Motor neuron (in vitro differentiated cells): Measurements from ENCODE around the gene PKDREJ. TPM values are rescaled to one million over a fixed set of nuclear protein-coding genes. Genes with fewer than 3 reads are reported as not detected.

Source experiments
- ATAC-seq, 8 experiments: fragments of 200-7000 bp; cut with Tn5 transposase; replicated peaks in 6 of 8; 2 replicates each; pipeline ENCODE4 v1.8.0; 2021; ENCODE audit warnings: mild to moderate bottlenecking in 8 of 8, moderate library complexity in 8 of 8
- H3K27ac ChIP-seq, 2 donors: fragments of 250-450 bp; sonication (Bioruptor Pico); 2 replicates each; pipeline ENCODE4 v1.9.0; 2021; ENCODE audit warnings: antibody characterized with exemption in 2 of 2, mild to moderate bottlenecking in 2 of 2, moderate library complexity in 1 of 2
- H3K4me1 ChIP-seq, 2 donors: fragments of 250-450 bp; sonication (Bioruptor Pico); replicated peaks in 1 of 2; 2 replicates each; pipeline ENCODE4 v1.6.1; 2021; ENCODE audit warnings: antibody characterized with exemption in 2 of 2, mild to moderate bottlenecking in 2 of 2, moderate library complexity in 1 of 2
- H3K4me3 ChIP-seq, 5 donors: fragments of 250-450 bp; sonication (Bioruptor Pico); 2 replicates each; pipeline ENCODE4 v1.9.0; 2021; ENCODE audit warnings: antibody characterized with exemption in 5 of 5, mild to moderate bottlenecking in 5 of 5, moderate library complexity in 4 of 5
- WGBS, 10 experiments: fragments of 450-650 bp; shearing (Covaris generic); methylation state at CpG; one replicate each; pipeline ENCODE4 v1.0.0; 2022; 5-methylcytosine and 5-hydroxymethylcytosine counted together
- in situ Hi-C, 9 experiments: fragments of 400-800 bp; cut with MboI; loops; one replicate each; pipeline ENCODE4 v1.15.0; 2021; ENCODE audit warnings: low sequenced_read_pairs in 9 of 9, low pct_unique_long_range_greater_than_20kb in 2 of 9; ENCODE audit not compliant: unreplicated experiment in 9 of 9
- total RNA-seq, 8 experiments: library from RNA; unstranded; fragments of 300-600 nt; gene quantifications; 2 replicates each; pipeline versions ENCODE4 v1.2.3 to v1.2.4, GENCODE V29; 2022

Gene PKDREJ
- total RNA-seq, 8 experiments from 2014 or later: 0.20 to 0.92 (median 0.63) TPM

GRCh38 chr22:46238541-46238940, 24.6 kb downstream of the PKDREJ start:
- ATAC-seq: no peak
- WGBS, 10 experiments: 86 to 93% (median 88%) methylated on average over 1 to 8 of the region's 16 CpGs; no CpG with 5 or more reads in 5 of the 10 experiments
- H3K4me3 ChIP-seq: no peak overlapping the region

GRCh38 chr22:46237453-46238124, 25.6 kb downstream of the PKDREJ start:
- 40 to 100% (median 70%) methylated on average over 1 to 8 of the region's 12 CpGs; no CpG with 5 or more reads in 5 of the 10 experiments for WGBS, 10 experiments
- H3K4me3 ChIP-seq: no peak overlapping the region
- peaks cover 12 to 17% of the 10 kb centered on the region in 2 donors for H3K4me1 ChIP-seq
- no peak overlapping the region for H3K27ac ChIP-seq
- peak in 1 of 8 experiments; percentile 56 for ATAC-seq
- in situ Hi-C loops: no loop called here

More at GRCh38 chr22:46238541-46238940, 24.6 kb downstream of the PKDREJ start:
- Histone ChIP-seq H3K4me1 (peaks cover 12 to 17% of the 10 kb centered on the region in 2 donors), H3K27ac (no peak overlapping the region)
- in situ Hi-C loops: no loop called here

- Histone ChIP-seq H3K27ac (no peak overlapping the region), H3K4me1 (no peaks in the 10 kb centered on the region), H3K4me3 (no peak overlapping the region)
- in situ Hi-C loops: no loop called here
- WGBS, 10 experiments: 60 to 100% (median 96%) methylated on average over 1 to 5 of the region's 12 CpGs; no CpG with 5 or more reads in 4 of the 10 experiments
- ATAC-seq: no peak
These were observed 28.2 kb downstream of the PKDREJ start for GRCh38 chr22:46234969-46235368.

GRCh38 chr22:46233231-46233630, 29.9 kb downstream of the PKDREJ start:
- 50 to 100% (median 82%) methylated on average over 1 to 8 of the region's 9 CpGs for WGBS, 10 experiments
- in situ Hi-C loops: no loop called here
- H3K27ac ChIP-seq: no peak overlapping the region
- H3K4me3 ChIP-seq: no peak overlapping the region
- H3K4me1 ChIP-seq: no peaks in the 10 kb centered on the region
- peak in 5 of 8 experiments; percentile 31 to 60 (median 44) for ATAC-seq

- no peak overlapping the region for H3K27ac ChIP-seq
- in situ Hi-C loops: no loop called here
- 78 to 100% (median 92%) methylated on average over 1 to 11 of the region's 13 CpGs for WGBS, 10 experiments
- no peak for ATAC-seq
- no peaks in the 10 kb centered on the region for H3K4me1 ChIP-seq
- no peak overlapping the region for H3K4me3 ChIP-seq
These were observed 32.8 kb downstream of the PKDREJ start for GRCh38 chr22:46230262-46230901.

- no peak overlapping the region for H3K4me3 ChIP-seq
- no peak overlapping the region for H3K27ac ChIP-seq
- in situ Hi-C loops: no loop called here
- H3K4me1 ChIP-seq: peaks cover 5% of the 10 kb centered on the region in 2 donors
- no peak for ATAC-seq
- 60 to 100% (median 98%) methylated on average over 1 to 8 of the region's 8 CpGs for WGBS, 10 experiments
These were observed 33.4 kb downstream of the PKDREJ start for GRCh38 chr22:46229701-46230100.

- Histone ChIP-seq H3K27ac (no peak overlapping the region), H3K4me1 (peaks cover 9% of the 10 kb centered on the region in 2 donors), H3K4me3 (no peak overlapping the region)
- in situ Hi-C loops: no loop called here
- WGBS, 10 experiments: 71 to 100% (median 93%) methylated on average over 2 to 7 of the region's 7 CpGs; no CpG with 5 or more reads in 2 of the 10 experiments
- no peak for ATAC-seq
These were observed 36.6 kb downstream of the PKDREJ start for GRCh38 chr22:46226577-46226976.

- Histone ChIP-seq H3K4me1 (peaks cover 9% of the 10 kb centered on the region in 2 donors), H3K27ac (no peak overlapping the region), H3K4me3 (no peak overlapping the region)
- in situ Hi-C loops: no loop called here
- WGBS, 10 experiments: 80 to 100% (median 94%) methylated on average over 2 to 5 of the region's 7 CpGs; no CpG with 5 or more reads in 3 of the 10 experiments
- no peak for ATAC-seq
These were observed 37.5 kb downstream of the PKDREJ start for GRCh38 chr22:46225631-46226030.

GRCh38 chr22:46224898-46225290, 38.2 kb downstream of the PKDREJ start:
- in situ Hi-C loops: no loop called here
- H3K27ac ChIP-seq: peak overlapping the region in 1 of 2 donors; percentile 76
- peak in 5 of 8 experiments; percentile 57 to 90 (median 76) for ATAC-seq
- peaks cover 9% of the 10 kb centered on the region in 2 donors for H3K4me1 ChIP-seq
- no peak overlapping the region for H3K4me3 ChIP-seq
- 20 to 100% (median 92%) methylated on average over 1 to 4 of the region's 10 CpGs; no CpG with 5 or more reads in 5 of the 10 experiments for WGBS, 10 experiments

GRCh38 chr22:46224044-46224897, 38.9 kb downstream of the PKDREJ start:
- ATAC-seq: peak in 5 of 8 experiments; percentile 77 to 88 (median 82)
- in situ Hi-C loops: no loop called here
- WGBS, 10 experiments: 75 to 100% (median 90%) methylated on average over 1 to 11 of the region's 23 CpGs; no CpG with 5 or more reads in 2 of the 10 experiments
- peaks cover 9% of the 10 kb centered on the region in 2 donors for H3K4me1 ChIP-seq
- H3K4me3 ChIP-seq: no peak overlapping the region
- peak overlapping the region in 1 of 2 donors; percentile 76 for H3K27ac ChIP-seq

- WGBS, 10 experiments: 50 to 97% (median 85%) methylated on average over 1 to 4 of the region's 5 CpGs; no CpG with 5 or more reads in 2 of the 10 experiments
- no peak for ATAC-seq
- in situ Hi-C loops: no loop called here
- Histone ChIP-seq H3K4me1 (peaks cover 9% of the 10 kb centered on the region in 2 donors), H3K27ac (no peak overlapping the region), H3K4me3 (no peak overlapping the region)
These were observed 42.2 kb downstream of the PKDREJ start for GRCh38 chr22:46220921-46221320.

GRCh38 chr22:46219636-46220035, 43.5 kb downstream of the PKDREJ start:
- 70 to 100% (median 84%) methylated on average over 3 to 7 of the region's 10 CpGs; no CpG with 5 or more reads in 2 of the 10 experiments for WGBS, 10 experiments
- H3K4me3 ChIP-seq: no peak overlapping the region
- no peak overlapping the region for H3K27ac ChIP-seq
- no peak for ATAC-seq
- peaks cover 3% of the 10 kb centered on the region in 2 donors for H3K4me1 ChIP-seq
- in situ Hi-C loops: no loop called here

- H3K4me1 ChIP-seq: no peaks in the 10 kb centered on the region
- 80 to 100% (median 100%) methylated on average over 1 to 2 of the region's 28 CpGs; no CpG with 5 or more reads in 5 of the 10 experiments for WGBS, 10 experiments
- H3K27ac ChIP-seq: no peak overlapping the region
- no peak overlapping the region for H3K4me3 ChIP-seq
- ATAC-seq: no peak
- in situ Hi-C loops: no loop called here
These were observed 48.5 kb downstream of the PKDREJ start for GRCh38 chr22:46214616-46215015.
